Nucleus accumbens (tissue), 56 donors: ENCODE measurements around the gene CNTNAP2.
A peak's percentile ranks its signal among the peaks of the same experiment; 100 is the strongest.

Source experiments
- DNase-seq, 56 donors: peaks; one replicate each; lab custom pipeline; 2025; lab: John Stamatoyannopoulos, UW

The CNTNAP2 gene

GRCh38 chr7:148331456-148331855, 2214.9 kb downstream of the CNTNAP2 start:
- DNase-seq: peak in 4 of 56 donors; percentile 2 to 12 (median 5)

- DNase-seq: no peak
Measured at GRCh38 chr7:148332191-148333186, 2215.9 kb downstream of the CNTNAP2 start.

DNA sequence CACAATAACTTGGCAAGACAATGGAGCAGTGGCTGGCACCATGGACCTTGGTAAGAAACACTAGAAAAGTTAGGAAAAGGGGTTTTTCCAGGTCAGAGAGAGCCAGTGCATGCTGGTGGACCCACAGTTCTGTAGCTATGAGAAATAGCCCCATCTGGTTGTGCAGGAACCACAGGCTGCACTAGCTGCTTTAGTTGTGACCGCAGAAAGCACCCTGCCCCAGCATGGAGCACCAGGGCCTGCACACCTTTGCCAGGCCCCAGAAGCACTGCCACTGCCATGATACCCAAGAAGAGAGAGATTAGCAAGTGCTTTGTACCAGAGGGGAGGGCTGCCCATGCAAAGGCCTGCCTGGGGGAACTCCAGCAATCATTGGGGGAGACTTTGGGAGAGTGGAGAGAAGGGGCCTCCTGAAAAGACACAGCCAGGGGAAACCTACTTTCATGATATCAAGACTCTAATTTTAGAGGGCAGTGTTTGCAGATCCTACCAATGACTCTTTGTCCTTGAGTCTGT, 2217.9 kb downstream of the CNTNAP2 start:
- no peak for DNase-seq

DNA sequence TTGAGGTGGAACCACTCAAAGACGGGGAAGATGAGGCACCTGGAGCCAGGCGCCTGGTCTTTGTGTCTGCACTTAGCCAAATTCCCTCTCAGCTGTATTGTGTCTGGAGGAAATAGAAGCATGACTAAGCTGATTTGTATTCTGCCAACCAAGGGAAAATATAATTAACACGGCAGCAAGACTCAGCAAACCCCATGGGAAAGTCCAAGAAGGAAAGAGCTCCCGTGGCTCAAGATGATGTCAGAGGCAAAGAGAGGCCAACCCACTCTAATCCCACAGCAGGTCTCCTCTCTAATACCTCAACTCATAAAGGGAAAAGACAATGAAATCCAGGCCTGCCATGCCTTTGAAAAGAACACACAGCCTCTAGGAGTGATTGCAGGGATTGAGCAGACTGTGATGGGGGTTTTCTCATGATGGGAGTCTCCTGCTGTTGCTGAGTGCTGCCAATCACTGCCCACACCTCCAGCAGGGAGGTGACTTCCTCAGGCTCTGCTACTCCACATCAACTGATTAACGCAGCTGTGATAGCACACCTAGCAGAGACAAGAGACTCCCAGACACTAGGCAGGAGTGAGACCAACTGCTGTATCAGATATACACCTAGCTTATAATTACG, 2218.5 kb downstream of the CNTNAP2 start:
- DNase-seq: peak in 7 of 56 donors; percentile 3 to 40 (median 4)

- DNase-seq: no peak
Measured at GRCh38 chr7:148335790-148336189, 2219.2 kb downstream of the CNTNAP2 start.

- no peak for DNase-seq
Measured at GRCh38 chr7:148336411-148336810, 2219.8 kb downstream of the CNTNAP2 start.

DNA sequence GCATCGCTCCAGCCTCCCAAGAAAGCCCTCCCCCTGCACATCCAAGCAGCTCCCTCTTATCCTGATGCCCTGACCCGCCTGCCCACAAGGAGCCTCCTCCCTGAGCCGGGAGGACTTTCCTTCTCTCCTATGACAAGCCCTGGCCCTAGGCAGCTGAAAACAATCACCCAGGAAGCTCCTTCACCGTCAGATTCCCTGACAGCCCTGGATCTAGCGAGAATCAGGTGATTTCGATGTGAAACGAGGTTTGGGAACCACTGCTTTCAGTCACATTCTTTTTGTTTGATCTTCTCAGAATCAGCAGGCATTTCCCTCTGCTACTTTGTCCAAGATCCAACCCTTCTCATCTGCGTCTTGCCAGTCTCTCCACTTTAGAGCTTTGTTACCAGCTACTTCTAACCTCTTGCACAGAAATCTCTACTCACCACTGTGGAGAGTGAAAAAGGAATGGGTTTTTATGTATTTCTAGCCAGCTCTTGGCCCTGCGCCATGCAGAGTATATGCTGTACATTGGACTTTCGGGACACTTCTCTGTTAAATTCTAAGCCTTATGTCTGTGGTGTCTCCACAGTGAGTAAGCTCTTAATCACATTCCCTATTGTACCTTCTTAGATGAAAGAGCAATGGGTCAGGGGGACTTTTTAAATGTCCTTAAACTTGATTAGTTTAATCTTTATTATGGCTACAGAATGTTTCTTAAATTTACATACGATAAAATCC, 2220.8 kb downstream of the CNTNAP2 start:
- DNase-seq: no peak

DNA sequence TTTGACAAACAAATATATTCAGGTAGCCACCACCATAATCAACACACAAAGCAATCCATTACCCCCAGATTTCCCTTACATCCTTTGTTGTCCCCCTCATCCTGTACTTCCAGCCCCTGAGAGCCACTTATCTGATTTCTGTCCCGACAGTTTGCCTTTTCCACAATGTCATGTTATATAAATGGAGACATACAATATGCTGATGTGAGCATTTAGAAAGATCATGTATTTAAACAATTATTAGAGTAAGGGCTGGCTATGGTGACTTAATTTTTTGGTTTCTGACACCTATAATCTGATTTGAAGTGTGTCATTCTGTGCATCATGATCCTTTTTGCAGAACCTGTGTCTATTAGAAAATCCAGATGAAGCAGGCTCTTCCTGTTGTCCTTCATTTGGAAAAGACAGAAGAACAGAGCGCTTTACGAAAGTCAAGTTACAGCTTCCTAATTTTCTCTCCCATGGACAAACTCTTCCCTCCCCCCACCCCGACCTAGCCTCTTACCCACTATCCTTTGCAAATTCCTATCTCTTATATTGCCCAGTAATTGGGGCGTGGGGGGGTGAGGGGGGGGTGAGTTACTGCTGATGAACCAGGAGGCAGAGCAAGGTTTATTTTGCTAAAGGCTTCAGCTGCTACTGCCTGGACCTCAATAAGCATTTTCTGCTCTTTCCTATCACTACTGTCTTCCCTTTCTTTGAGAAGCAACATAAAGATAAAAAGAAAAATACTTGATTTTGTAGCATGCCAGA, 2221.6 kb downstream of the CNTNAP2 start:
- no peak for DNase-seq

GRCh38 chr7:148340438-148341280, 2224.1 kb downstream of the CNTNAP2 start:
- DNase-seq: no peak

- no peak for DNase-seq
Measured at GRCh38 chr7:148344406-148344805, 2227.8 kb downstream of the CNTNAP2 start.

DNA sequence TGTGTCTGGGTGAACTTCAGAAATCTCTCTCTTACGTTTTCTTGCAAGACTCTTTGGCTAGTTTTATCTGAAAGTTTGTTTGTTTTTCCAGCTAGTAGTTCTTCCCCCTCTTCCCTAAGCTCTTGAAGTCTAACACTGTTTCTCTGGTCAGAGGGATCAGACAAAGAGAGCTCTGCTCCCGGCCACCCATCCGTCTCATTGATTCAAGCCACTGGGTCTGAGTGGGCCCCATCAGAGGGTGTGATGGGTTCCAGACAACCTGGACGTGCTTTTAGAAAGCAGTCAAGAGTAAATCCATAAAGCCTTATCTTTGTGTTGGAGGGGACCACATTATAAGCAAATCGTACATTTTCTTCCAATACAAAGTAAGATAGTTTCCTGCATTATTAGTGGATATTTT, 2231.4 kb downstream of the CNTNAP2 start:
- no peak for DNase-seq

DNA sequence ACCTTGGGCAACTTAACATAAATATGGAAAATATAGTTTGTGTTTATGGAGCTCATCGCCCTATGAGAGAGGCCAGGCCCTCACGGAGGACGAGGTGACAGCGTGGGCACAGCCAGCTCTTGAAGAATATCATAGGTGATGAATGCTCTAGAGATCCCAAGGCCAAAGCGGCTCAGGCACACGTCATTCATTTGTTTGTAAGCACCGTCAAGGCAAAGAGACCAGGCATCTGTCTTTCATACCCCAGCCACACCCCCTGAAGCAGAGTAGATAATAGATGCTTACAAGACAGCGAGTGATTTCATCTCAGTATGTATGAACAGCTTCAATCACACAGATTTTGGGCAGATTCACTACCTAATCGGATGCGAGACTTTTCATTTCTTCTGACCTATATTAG, 2231.9 kb downstream of the CNTNAP2 start:
- no peak for DNase-seq

DNA sequence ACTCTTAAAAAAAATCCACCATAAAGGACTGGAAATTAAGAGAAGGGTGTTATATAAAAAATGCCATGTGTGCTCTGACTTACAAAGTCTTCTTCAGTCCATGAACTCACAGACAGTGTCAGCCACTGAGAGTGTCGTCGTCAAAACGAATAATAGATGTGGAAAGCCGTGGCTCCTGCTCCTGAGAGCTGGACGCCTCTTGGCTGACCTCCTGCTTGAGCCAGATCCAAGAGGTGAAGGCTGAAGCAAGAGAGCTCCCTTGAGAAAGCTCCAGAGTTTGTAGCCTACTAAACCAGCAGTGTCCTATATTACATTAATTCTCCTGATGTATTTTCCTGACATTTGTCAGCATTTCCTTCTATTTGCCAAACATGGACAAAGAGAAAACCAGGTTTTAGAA, 2239.7 kb downstream of the CNTNAP2 start:
- peak in 4 of 56 donors; percentile 11 to 19 (median 12) for DNase-seq

- DNase-seq: no peak
Measured at GRCh38 chr7:148362541-148362940, 2245.9 kb downstream of the CNTNAP2 start.

- no peak for DNase-seq
Measured at GRCh38 chr7:148367731-148368475, 2251.3 kb downstream of the CNTNAP2 start.

GRCh38 chr7:148368562-148368961, 2252.0 kb downstream of the CNTNAP2 start:
- DNase-seq: no peak

DNA sequence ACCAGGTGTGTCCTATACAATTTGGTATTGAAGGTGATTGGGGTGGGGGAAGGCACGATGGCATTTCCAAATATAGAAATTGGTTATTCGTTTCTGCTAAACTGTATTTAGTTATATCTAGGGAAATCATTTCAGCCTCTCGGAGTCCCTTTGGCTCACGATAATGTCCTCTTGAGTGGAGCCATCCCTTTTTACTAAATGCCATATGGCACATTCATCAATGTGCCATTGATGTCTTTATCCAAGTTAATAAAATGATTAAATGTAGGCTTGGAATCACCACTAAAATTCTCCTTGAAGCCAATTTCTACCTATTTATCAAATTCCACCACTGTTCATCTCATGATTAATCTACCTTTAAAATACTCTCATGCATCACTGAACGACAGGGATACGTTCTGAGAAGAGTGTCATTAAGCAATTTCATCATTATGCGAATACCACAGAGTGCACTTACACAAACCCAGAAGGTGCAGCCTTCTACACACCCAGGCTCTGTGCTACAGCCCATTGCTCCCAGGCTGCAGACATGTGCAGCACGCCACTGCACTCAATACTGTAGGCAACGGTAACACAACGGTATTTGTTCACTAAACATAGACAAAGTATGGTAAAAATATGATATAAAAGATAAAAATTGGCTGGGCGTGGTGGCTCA, 2254.8 kb downstream of the CNTNAP2 start:
- no peak for DNase-seq
